ENCODE measurements around the gene PRKG1.
"Not testable (repeated sequence)": the region's sequence is repeated elsewhere in the genome, so short reads cannot be mapped to it uniquely, and the experiment has no call there.

The PRKG1 gene

DNA sequence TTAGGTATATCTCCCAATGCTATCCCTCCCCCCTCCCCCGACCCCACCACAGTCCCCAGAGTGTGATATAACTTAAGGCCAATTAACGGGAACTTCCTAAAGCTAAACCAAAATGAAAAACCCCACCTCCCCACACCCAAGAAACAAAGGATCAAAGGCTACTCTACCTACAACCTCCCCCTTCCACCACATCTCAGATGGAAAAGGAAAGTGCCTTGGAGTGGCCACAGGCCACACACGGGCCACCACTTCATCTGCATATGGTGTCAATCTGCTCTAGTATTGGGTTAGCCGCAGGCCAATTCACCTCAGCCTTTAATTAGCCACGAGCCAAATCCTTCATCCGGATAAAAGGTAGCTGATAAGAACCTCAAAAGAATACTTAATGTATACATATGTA is 605.6 kb downstream of the PRKG1 start:
- no peak for FAIRE-seq

GRCh38 chr10:51683031-51683691 is 608.9 kb downstream of the PRKG1 start:
- FAIRE-seq, result no peak

DNA sequence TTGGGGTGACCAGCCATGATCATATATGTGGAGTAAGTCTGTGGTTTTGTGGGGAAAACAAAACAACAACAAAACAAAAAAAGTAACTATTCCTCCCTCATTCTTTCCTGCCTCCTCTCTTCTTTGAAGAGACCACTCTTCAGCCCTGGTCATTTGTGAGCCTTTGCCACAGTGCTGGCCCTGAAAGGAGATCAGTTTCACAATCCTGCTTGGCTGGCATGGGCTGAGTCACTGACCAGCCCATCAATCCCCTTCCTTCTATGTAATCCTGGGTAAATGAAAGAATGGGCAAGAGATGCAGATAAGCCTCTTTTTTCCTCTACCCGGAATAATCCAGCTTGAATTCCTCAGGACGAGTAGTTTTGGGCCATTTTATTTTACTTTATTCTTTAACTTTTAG is 611.5 kb downstream of the PRKG1 start:
- no peak for FAIRE-seq

- no peak for FAIRE-seq
These were observed 613.0 kb downstream of the PRKG1 start for GRCh38 chr10:51687296-51687695.

DNA sequence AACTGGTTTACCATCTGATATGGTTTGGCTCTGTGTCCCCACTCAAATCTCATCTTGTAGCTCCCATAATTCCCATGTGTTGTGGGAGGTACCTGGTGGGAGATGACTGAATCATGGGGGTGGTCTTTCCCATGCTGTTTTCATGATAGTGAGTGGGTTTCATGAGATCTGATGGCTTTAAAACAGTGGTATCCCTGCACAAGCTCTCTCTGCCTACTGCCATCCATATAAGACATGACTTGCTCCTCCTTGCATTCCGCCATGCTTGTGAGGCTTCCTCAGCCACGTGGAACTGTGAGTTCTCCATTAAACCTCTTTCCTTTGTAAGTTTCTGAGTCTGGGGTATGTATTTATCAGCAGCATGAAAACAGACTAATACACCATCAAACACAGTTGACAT is 614.5 kb downstream of the PRKG1 start:
- FAIRE-seq, result not testable (repeated sequence)

DNA sequence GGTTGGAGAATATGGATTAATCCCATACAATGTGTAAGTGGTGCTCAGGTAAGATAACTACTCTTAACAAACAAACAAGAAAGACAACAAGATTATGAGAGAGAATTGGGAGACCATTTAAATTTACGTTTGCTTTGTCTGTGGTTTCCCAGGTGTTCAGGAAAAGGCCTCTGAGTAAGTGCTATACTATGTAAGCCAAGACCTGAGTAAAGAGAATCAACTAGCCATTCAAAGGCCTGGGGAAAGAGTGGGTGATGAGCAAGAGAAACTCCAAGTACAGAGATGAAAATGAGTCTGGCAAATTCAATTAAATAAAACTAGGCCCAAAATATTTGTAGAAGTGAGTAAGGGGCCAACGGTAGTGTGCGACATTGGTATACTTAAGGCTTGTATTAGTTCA is 615.2 kb downstream of the PRKG1 start:
- FAIRE-seq, result no peak

GRCh38 chr10:51691135-51691534 is 616.8 kb downstream of the PRKG1 start:
- FAIRE-seq, result no peak

GRCh38 chr10:51694086-51694768 is 619.9 kb downstream of the PRKG1 start:
- FAIRE-seq, result no peak

DNA sequence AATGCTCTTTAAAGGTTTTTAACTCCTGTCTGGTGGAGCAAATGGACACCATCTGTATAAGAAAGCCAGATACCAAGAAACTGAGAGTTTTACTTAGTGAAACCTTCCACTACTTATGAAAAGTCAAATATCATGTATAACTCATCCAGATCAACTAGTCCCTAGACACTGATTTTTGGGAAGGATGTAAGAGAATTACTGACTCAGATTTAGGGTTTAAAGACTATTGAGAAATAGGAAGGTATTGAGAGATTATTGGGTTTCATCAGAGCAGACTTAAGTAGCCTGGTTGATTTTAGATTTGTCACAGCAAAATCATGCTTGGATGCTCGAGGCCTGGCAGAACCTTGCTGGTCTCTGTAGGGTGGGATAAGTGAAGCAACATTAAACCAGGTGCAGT is 622.0 kb downstream of the PRKG1 start:
- FAIRE-seq, result no peak

DNA sequence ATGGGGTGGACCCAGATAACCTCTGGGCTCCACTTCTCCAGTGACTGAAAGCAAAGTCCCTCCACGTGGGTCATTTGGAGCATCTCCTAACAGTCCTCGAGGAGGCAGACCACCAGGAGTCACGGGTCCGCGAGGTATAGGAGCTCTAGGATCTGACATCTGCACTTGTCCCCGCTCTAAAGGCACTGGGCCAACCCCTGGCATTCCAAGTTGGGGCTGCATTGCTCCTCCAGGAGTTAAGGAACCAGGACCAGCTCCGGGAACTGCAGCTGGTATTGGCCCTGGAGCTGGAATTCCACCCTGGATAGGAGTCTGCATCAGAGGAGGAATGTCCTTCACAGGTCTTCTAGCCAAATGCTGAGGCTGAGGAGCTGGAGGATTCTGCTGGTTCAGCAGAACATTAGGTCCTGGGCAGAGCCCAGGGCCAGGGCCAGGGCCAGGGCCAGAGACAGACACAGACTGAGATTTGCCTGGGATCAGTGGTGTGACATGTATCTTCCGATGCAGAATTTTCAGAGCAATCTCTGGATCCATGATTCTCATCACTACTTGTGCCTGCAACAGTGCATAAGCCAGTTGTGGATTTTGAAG is 624.3 kb downstream of the PRKG1 start:
- FAIRE-seq, result no peak

GRCh38 chr10:51699145-51699474 is 624.8 kb downstream of the PRKG1 start:
- FAIRE-seq, result no peak

DNA sequence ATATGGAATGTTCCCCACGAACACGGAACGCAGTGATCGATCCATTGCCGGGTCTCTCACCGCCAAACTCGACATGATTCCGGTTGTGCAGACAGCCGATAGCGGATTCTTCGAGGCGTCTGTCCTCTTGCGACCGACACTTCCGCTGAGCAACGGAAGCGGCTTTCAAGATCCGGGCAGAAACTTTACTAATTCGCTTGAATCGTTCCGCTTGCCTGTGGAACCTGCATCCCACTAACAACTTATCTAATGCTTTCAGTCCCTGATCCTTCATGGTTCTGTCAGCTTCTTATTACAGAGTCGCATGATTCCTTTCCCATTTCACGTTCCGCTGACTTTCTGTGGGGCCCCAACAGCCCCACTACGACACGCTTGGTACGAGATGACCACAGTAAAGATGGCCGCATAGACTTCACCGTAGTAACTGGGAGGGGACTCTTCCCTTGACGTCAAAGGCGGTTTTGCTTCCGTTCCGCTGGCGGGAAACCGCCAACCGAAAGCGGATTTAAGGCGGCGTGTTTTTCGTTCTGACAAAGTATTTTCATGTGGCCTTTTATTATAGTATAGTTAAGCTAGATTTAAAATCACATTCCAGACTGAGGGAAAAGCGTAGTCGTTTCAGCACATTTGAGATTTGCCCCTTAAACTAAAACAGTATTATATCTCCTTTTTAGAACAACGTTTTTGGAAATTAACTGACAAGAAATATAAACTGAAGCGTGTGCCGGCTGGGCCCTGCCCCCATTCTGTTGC is 625.4 kb downstream of the PRKG1 start, which contains the start of gene CSTF2T:
CSTF2T (minus strand) TSS at position 121 of the 753 bp plus-strand sequence; CDS start at position 75, 46 bp downstream.
- peak; percentile 93 for FAIRE-seq

DNA sequence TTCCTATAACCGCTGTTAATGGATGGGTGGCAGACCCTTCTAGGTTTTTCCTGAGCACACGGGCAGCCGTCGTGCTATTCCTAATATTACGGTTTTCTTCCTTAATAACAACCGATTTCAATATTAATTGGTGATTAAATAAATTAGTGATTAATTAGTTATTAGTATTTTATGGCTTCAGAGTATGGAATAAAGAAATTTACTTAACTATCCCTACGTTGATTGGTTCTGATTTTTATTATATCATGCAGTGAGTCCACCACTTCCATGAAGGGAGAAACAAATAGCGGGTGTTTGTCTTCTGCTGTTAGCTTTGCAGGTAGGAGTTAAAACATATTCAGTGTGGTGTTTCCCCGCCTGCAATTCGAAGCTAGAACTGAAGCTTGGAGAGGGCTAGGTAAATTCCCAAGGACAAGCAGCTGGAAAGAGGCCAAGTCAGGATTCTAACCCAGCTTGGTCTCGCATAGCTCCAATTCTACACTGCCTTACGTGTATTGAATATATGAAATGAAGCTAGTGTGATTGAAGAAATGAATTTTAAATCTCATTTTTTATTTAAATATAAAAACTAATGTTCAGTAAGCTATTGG is 626.0 kb downstream of the PRKG1 start:
- FAIRE-seq, result no peak

DNA sequence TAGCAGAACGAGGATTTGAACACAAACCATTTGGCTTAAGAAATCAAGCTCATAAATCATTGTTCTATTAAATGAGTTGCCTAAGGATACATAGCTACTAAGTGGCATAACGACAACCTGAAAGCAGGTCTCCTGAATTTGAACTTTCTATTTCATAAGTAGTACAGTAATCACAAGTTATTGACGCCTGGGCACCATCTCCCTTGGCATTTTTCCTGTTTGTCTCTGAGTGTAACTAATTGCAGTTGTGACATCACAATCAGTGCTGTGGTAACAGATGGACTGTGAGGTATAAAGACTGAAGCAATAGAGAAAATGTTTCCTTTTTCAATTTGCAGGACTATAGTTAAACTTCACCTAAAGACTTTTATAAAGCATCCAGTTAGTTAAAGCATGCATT is 631.5 kb downstream of the PRKG1 start:
- no peak for FAIRE-seq

DNA sequence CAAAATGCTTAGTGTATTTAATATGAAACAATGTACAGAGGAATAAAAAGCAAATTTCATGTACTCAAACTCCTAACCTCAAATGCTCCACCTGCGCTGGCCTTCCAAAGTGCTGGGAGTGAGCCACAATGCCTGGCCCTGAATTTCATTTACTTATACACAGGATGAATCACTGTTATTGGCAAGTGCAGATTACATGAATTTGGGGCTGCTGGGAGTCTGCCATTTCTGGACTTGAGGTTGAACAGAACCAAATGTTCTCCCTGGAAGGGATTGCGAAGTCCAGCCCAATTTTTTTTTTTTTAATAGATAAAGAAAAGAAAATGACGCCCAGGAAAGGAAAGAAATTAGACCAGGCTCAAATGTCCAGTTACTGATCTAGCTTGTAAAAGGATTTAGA is 631.9 kb downstream of the PRKG1 start:
- no peak for FAIRE-seq

DNA sequence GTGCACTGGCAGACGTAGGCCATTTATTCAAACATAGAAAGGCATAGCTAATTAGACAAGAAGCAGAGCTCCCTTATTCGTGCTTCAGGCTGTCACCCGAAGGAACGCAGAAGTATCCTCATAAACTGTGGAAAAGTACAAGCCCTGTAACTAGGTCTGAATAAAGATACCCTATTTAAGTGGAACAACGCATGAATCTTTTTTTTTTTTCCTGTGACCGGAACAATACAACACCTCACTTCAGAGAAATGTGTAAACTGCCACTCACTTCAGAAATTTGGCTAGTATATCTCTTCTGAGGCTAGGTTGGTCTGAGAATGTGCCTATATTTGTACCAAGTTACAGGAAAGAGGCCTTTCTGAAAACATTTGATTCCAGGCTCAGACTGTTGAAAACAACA is 633.1 kb downstream of the PRKG1 start:
- no peak for FAIRE-seq

- no peak for FAIRE-seq
These were observed 633.6 kb downstream of the PRKG1 start for GRCh38 chr10:51707821-51708424.

- no peak for FAIRE-seq
These were observed 634.3 kb downstream of the PRKG1 start for GRCh38 chr10:51708609-51709008.

- FAIRE-seq, result no peak
These were observed 635.2 kb downstream of the PRKG1 start for GRCh38 chr10:51709324-51709972.

GRCh38 chr10:51711519-51711891 is 637.2 kb downstream of the PRKG1 start:
- no peak for FAIRE-seq

DNA sequence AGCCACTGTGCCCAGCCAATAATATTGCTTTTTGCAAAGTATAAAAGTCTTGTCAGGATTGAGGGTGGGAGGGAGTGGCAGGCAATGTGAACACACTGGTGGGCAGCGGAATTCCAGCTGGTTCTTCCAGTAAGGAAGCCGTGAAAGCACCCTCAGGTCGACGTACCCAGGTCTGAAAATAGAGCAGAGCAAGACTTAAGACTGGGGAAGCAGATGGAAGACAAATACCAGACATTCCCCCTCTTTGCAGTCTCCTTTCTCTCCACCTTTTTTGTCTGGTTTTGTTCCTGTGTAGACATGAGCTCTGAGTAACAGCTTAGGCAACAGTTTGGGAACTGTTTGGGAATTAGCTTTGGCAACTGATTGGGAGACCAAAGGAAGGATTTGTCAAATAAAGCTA is 642.7 kb downstream of the PRKG1 start:
- FAIRE-seq, result no peak

- FAIRE-seq, result no peak
These were observed 644.6 kb downstream of the PRKG1 start for GRCh38 chr10:51718804-51719291.

Measured in colon (tissue), 2 donors.